Endodermal cell (in vitro differentiated cells): ENCODE measurements around the gene PANK4. TPM values are rescaled to one million over a fixed set of nuclear protein-coding genes. Genes with fewer than 3 reads are reported as not detected.

ENCODE experiments used
- DNase-seq: peaks from one replicate; pipeline ENCODE4 v3.0.0-alpha.2; 2017
- H3K27ac ChIP-seq: 2 replicates; pipeline ENCODE4 v1.5.1; 2013; ENCODE audit warnings: mild to moderate bottlenecking, low read depth, low read length, moderate library complexity
- H3K27me3 ChIP-seq: 2 replicates; pipeline ENCODE4 v1.6.1; 2013; ENCODE audit warnings: mild to moderate bottlenecking, low read length, moderate library complexity; ENCODE audit not compliant: insufficient read depth, control insufficient read depth, poor library complexity, severe bottlenecking
- H3K36me3 ChIP-seq: 2 replicates; pipeline ENCODE4 v1.7.0; 2013; ENCODE audit warnings: mild to moderate bottlenecking, low read length, moderate library complexity; ENCODE audit not compliant: control insufficient read depth, insufficient read depth
- H3K4me1 ChIP-seq: one replicate; pipeline ENCODE4 v1.7.0; 2013; ENCODE audit warnings: low read length; ENCODE audit not compliant: control insufficient read depth, insufficient read depth
- H3K4me3 ChIP-seq: 2 replicates; pipeline ENCODE4 v1.5.1; 2013; ENCODE audit warnings: mild to moderate bottlenecking, low read length, moderate library complexity
- H3K9ac ChIP-seq: 2 replicates; pipeline ENCODE4 v1.6.1; 2013; ENCODE audit warnings: mild to moderate bottlenecking, low read length, moderate library complexity; ENCODE audit not compliant: poor library complexity, severe bottlenecking; ENCODE audit errors: extremely low read depth
- H3K9me3 ChIP-seq: 2 replicates; pipeline ENCODE4 v1.6.1; 2013; ENCODE audit warnings: mild to moderate bottlenecking, low read length, moderate library complexity; ENCODE audit not compliant: control insufficient read depth
- H3K27ac Mint-ChIP-seq: 2 replicates; pipeline ENCODE4 v1.8.0; 2020; ENCODE audit warnings: mixed read lengths
- H3K27me3 Mint-ChIP-seq: 2 replicates; pipeline ENCODE4 v1.8.0; 2021; ENCODE audit warnings: mild to moderate bottlenecking, mixed read lengths; ENCODE audit not compliant: insufficient read depth
- H3K36me3 Mint-ChIP-seq: 2 replicates; pipeline ENCODE4 v1.8.0; 2020; ENCODE audit warnings: low read depth, mixed read lengths
- H3K4me1 Mint-ChIP-seq: 2 replicates; pipeline ENCODE4 v1.8.0; 2020; ENCODE audit warnings: mixed read lengths
- H3K4me3 Mint-ChIP-seq: 2 replicates; pipeline ENCODE4 v1.8.0; 2020; ENCODE audit warnings: mild to moderate bottlenecking, moderate library complexity, mixed read lengths
- H3K9me3 Mint-ChIP-seq: 2 replicates; pipeline ENCODE4 v1.8.0; 2020; ENCODE audit warnings: mild to moderate bottlenecking, mixed read lengths
- WGBS, 2 experiments: methylation state at CpG; one replicate each; pipeline versions ENCODE4 v1.1.5 to v1.1.7; 2013; ENCODE audit warnings: missing lambda C conversion rate in 2 of 2, mixed read lengths in 1 of 2; ENCODE audit not compliant: insufficient coverage in 1 of 2, insufficient read length in 1 of 2; 5-methylcytosine and 5-hydroxymethylcytosine counted together
- total RNA-seq, 2 donors: library from RNA; stranded (reverse); fragmentation: NEBNext Ultra II Directional in 1 of 2; extraction: Animal tissue kit (Norgen Biotek cat#: 25700) in 1 of 2; gene quantifications; 2 replicates in 1 of 2; 3 replicates in 1 of 2; pipeline ENCODE4 v1.2.1, GENCODE V29; 2021
- TF ChIP-seq, protein P1 (sequence below): fragments of 200-600 bp; sonication (generic); conservative IDR thresholded peaks from 2 replicates; pipeline ENCODE4 v1.5.0; 2021; ENCODE audit warnings: antibody characterized with exemption, mild to moderate bottlenecking

Gene PANK4
- total RNA-seq, 2 donors from 2014 or later: 45.6 to 49.5 TPM

DNA sequence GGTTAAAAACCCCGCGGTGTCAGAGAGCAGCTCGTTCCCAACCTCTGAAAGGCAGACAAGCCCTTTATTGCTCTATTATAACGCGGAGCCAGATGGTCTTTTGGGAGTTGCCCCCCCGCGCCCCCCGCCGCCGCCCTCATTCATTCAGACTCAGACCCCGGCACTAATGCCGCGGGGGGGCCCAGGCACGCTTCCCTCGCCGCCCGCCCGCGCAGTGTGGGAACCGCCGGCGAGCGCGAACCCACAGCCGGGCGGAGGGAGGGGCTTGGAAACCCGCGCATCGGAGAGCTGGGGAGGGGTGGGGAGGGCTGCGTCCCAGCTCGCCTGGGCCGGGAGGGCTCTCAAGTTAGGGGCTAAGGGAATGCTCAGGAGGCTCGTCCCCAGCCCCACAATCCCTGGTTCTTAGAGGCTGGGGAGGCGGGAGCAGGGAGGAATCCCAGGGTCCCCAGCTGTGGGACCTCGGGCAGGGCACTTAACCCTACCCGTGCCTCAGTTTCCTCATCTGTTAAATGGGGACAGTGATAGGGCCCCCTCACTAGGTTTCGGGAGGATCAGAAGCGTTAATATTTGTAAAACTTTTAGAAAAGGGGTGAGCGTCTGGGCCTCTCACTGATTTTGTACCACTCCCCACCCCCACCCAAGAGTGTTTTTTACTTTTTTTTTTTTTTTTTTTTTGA is 14.6 kb upstream of the PANK4 start:
- Histone ChIP-seq H3K4me3 (no peak overlapping the region), H3K9ac (no peak overlapping the region), H3K36me3 (no peaks in the 10 kb centered on the region), H3K27ac (peak overlapping the region; percentile 64), H3K9me3 (no peaks in the 10 kb centered on the region), H3K4me1 (no peaks in the 10 kb centered on the region), H3K27me3 (peaks cover 28% of the 10 kb centered on the region)
- TF ChIP-seq, protein P1, sequence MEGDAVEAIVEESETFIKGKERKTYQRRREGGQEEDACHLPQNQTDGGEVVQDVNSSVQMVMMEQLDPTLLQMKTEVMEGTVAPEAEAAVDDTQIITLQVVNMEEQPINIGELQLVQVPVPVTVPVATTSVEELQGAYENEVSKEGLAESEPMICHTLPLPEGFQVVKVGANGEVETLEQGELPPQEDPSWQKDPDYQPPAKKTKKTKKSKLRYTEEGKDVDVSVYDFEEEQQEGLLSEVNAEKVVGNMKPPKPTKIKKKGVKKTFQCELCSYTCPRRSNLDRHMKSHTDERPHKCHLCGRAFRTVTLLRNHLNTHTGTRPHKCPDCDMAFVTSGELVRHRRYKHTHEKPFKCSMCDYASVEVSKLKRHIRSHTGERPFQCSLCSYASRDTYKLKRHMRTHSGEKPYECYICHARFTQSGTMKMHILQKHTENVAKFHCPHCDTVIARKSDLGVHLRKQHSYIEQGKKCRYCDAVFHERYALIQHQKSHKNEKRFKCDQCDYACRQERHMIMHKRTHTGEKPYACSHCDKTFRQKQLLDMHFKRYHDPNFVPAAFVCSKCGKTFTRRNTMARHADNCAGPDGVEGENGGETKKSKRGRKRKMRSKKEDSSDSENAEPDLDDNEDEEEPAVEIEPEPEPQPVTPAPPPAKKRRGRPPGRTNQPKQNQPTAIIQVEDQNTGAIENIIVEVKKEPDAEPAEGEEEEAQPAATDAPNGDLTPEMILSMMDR: no peak
- Mint-ChIP-seq H3K27ac (no peak overlapping the region), H3K4me3 (no peak overlapping the region), H3K4me1 (no peaks in the 10 kb centered on the region), H3K9me3 (no peaks in the 10 kb centered on the region), H3K27me3 (peaks cover 39% of the 10 kb centered on the region), H3K36me3 (no peaks in the 10 kb centered on the region)
- DNase-seq: peak; percentile 70
- 17 to 27% methylated on average over 7 to 39 of the region's 39 CpGs for WGBS, 2 experiments

DNA sequence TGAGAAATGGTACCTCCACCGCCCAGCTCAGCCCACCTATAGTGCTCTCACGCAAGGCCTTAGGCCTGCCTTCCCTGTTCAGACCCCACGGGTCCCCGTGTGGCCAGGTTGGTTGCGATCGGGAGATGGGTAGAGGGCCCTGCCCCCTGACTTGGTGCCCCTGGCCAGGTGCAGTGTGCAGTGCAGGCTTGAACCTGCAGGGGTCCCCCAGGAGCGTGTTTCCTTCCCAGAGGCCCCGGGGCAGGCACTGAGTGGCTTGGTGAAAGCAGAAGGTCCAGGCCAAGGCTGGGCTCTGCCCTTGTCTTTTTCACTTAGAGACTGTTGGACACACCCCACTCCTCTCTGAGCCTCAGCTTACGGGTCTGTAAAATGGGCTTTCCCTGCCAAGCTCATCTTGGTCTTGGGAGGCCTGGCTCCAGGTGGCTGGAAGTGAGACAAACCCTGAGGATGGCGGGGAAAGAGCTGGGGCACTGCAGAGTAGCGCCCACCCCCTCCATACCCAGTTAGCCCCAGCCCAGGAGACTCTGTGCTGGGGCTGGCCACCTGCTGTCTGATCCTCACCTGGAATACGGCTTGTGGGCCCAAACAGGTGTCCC is 13.0 kb upstream of the PANK4 start:
- H3K4me1 ChIP-seq: peaks cover 3% of the 10 kb centered on the region
- H3K27ac Mint-ChIP-seq: no peak overlapping the region
- H3K27me3 ChIP-seq: peaks cover 43% of the 10 kb centered on the region
- WGBS, 2 experiments: 71 to 95% methylated on average over 3 to 12 of the region's 12 CpGs
- TF ChIP-seq, protein P1: peak; percentile 79
- H3K36me3 ChIP-seq: no peaks in the 10 kb centered on the region
- H3K9me3 ChIP-seq: no peaks in the 10 kb centered on the region
- H3K9me3 Mint-ChIP-seq: no peaks in the 10 kb centered on the region
- no peak overlapping the region for H3K9ac ChIP-seq
- peaks cover 6% of the 10 kb centered on the region for H3K4me1 Mint-ChIP-seq
- H3K4me3 Mint-ChIP-seq: no peak overlapping the region
- H3K36me3 Mint-ChIP-seq: no peaks in the 10 kb centered on the region
- no peak overlapping the region for H3K4me3 ChIP-seq
- DNase-seq: peak; percentile 93
- peaks cover 51% of the 10 kb centered on the region for H3K27me3 Mint-ChIP-seq
- H3K27ac ChIP-seq: no peak overlapping the region

DNA sequence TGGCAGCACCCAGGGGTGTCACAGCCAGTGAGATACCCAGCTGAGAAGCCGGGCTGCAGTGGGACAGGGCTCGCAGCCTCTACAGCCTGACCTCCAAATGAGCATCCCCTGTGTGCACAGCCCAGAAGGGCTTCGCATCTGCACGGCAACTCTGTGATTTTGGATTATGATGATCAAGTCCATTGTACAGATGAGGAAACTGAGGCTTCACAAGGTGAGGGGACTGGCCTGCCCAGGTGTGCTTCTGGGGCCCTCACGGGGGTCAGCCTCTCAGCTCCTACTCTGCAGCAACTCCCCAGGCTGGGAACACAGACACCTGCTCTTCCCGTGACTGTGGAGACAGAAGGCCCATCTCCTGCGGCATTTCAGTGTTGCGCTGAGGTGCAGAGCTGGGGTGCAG is 12.5 kb upstream of the PANK4 start:
- Mint-ChIP-seq H3K4me1 (peaks cover 6% of the 10 kb centered on the region), H3K36me3 (no peaks in the 10 kb centered on the region), H3K27ac (no peak overlapping the region), H3K27me3 (peaks cover 55% of the 10 kb centered on the region), H3K4me3 (no peak overlapping the region), H3K9me3 (no peaks in the 10 kb centered on the region)
- 91 to 93% methylated on average over 7 to 8 of the region's 8 CpGs for WGBS, 2 experiments
- TF ChIP-seq, protein P1: no peak
- no peaks in the 10 kb centered on the region for H3K9me3 ChIP-seq
- no peak overlapping the region for H3K4me3 ChIP-seq
- no peak overlapping the region for H3K27ac ChIP-seq
- no peak overlapping the region for H3K9ac ChIP-seq
- peaks cover 3% of the 10 kb centered on the region for H3K4me1 ChIP-seq
- H3K27me3 ChIP-seq: peaks cover 49% of the 10 kb centered on the region
- no peak for DNase-seq
- H3K36me3 ChIP-seq: no peaks in the 10 kb centered on the region
